GM21367 (cell line): Measurements from ENCODE around the gene SLC39A9.
"Not testable (repeated sequence)": the region's sequence is repeated elsewhere in the genome, so short reads cannot be mapped to it uniquely, and the experiment has no call there.

Experiments
- ATAC-seq: cut with Tn5 transposase; IDR thresholded peaks from one replicate; pipeline ENCODE4 v1.9.1; 2021; ENCODE audit not compliant: unreplicated experiment

SLC39A9 gene

DNA sequence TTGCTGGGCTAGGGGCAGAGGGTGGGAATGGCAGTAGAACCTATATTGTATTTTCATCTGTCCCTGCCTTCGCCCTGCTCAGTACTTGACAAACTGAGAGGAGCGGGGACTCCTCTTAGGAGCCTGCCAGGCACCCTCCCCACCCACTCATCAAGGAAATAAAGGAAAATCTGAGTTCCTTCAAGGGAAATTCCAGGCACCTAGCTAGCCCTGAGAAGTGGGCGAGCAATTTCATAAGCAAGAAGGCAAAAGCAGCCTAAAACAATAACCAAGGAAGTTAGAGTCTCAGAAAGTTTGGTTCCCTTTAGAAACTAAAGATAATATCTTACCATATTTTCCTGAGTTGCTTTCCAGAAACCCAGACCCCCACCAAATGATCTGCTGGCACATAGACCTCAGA, 75.5 kb downstream of the SLC39A9 start:
- no peak for ATAC-seq

DNA sequence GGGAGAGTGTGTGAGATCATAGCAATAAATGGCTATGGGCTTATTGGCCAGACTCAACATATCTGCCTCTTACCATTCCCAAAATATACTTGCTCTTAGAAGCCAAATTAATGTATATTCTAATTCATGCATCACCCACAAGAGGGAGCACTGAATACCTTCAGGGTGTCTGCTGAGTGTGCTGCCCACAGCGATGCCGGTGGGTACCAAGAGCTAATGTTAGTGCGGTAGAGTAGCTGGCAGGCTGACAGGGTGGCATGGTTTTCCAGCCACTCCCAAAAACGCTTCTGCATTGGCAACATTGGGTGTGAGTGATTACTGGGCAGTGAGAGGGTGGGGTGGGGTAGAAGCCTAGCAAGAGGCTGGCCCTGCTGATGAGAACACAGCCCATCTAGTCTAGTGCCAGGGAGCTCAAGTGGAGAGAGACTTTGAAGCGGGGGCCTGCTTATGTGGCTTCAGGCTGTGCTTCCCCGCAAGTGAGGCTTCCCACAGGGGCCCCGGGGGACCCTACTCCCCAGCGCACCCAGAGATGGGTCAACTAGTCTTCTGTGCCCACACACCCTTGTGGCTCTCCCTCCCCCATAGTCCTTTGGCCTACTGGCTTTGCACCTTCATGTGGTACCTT, 76.8 kb downstream of the SLC39A9 start:
- no peak for ATAC-seq

DNA sequence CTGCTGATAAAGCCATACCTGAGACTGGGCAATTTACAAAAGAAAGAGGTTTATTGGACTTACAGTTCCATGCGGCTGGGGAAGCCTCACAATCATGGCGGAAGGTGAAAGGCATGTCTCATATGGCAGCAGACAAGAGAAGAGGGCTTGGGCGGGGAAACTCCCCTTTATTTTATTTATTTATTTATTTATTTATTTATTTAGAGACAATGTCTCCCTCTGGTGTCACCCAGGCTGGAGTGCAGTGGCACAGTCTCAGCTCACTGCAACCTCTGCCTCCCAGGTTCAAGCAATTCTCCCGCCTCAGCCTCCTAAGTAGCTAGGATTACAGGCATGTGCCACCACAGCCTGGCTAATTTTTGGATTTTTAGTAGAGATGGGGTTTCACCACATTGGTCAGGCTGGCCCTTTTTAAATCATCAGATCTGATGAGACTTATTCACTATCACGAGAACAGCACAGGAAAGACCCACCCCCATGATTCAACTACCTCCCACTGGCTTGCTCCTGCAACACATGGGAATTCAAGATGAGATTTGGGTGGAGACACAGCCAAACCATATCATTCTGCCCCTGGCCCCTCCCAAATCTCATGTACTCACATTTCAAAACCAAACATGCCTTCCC, 78.4 kb downstream of the SLC39A9 start:
- not testable (repeated sequence) for ATAC-seq

DNA sequence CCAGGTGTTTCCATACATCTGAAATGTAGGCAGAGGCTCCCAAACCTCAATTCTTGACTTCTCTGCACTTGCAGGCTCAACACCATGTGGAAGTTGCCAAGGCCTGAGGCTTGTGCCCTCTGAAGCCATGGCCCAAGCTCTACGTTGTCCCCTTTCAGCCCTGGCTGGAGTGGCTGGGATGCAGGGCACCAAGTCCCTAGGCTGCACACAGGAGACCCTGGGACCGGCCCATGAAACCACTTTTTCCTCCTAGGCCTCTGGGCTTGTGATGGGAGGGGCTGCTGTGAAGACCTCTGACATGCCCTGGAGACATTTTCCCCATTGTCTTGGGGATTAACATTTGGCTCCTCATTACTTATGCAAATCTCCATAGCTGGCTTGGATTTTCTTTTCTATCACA, 79.6 kb downstream of the SLC39A9 start:
- ATAC-seq, result not testable (repeated sequence)

DNA sequence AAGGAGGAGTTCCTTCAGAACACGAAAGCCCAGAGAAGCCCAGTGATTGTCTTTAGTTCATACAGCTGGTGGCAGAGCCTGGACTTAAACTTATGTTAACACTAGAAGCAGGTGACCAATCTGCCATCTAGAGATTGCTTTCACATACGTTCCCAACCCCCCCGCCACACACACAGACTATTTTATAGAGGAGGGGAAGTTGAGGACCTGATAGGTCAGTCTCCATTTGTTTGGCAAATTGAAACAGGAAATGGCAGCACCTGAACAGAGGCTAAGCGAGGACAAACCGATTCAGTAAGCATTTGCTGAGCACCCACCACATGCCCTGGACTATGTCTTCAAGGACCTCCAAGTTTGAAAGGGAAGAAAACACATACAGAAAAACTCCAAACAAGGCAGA, 81.2 kb downstream of the SLC39A9 start:
- ATAC-seq, result no peak

DNA sequence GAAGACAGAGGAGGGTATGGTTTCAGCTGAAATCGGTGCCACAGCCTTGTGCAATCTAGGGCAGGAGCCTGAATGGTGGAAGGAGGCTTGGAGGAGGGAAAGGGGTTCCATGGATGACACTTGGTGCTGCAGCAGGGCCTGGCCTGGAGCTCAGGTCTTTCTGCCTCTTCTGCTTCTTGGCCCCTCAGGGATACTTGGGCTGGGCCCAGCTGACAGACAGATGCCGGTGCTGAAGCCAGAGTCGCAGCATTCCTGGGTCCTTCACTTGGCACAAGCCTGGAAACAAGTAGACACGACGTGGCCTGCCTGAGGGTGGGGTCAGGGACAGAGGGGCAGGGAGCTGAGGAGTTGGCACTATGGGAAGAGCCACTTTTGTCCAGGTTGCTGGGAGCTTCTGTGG, 81.6 kb downstream of the SLC39A9 start:
- ATAC-seq, result no peak

DNA sequence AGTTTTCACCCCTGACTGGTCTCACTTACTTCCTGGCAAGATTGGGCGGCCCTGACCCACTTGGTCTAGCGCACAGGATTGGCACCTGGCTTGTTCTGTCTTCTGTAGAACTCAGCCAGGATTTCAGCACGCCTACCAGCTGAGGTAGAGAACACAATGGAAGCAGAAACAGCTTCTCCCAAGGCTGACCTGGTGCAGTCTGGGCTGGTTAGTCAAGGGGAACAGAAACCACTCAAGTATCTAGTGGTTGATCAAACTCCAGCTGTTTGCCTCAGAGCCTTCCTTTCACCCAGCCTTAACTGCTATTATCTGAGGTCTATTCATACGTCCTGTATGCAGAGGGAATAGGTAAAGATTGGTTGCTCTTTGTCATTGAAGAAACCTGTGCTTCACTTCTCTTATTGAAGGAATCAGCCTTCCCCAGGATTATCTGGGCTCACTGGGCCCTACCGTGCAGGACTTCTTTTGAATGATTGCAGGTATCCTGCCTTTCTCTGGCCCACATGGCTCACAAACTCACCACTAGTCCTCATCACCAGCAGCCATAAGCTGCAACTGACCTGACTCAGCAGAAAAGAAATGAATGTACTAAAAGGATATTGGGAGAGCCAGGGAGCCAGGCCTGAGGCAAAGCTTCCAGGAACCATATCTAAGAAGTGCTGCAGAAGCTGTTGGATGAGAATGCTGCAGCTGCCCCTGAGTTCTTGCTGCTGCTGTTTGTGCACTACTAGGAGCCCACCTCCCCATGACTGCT, 83.5 kb downstream of the SLC39A9 start:
- peak; percentile 94 for ATAC-seq

DNA sequence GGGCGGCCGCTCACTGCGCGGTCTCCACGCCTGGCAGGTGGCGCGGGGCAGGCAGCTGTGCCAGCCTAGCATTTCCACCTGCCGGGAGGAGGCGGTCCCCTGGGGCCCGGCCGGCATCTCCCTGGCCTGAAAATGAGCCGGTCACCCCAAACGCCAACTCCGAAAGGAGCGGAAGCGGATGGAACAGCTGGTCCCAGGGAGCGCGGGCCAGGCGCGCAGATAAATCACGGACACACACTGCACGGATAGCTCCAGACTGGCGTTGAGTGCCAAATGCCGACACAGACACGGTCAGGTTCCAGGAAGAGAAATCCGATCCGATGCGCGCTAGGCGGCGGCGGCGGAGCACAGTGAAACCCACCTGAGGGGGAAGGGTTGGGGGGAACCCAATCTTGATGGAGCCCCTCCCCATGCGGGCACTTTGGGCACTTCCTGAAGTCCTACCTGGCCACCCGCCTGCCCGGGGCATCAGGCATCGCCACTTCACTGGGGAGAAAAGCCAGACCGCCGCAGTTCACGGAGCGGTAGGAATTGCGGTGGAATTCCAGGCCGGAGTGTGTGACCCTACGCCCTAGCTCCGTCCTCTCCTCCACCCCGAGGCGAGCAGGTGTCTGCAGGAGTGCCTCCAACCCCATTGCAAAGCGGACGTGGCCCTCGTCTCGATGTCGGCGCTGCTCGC, 85.4 kb downstream of the SLC39A9 start:
- no peak for ATAC-seq

DNA sequence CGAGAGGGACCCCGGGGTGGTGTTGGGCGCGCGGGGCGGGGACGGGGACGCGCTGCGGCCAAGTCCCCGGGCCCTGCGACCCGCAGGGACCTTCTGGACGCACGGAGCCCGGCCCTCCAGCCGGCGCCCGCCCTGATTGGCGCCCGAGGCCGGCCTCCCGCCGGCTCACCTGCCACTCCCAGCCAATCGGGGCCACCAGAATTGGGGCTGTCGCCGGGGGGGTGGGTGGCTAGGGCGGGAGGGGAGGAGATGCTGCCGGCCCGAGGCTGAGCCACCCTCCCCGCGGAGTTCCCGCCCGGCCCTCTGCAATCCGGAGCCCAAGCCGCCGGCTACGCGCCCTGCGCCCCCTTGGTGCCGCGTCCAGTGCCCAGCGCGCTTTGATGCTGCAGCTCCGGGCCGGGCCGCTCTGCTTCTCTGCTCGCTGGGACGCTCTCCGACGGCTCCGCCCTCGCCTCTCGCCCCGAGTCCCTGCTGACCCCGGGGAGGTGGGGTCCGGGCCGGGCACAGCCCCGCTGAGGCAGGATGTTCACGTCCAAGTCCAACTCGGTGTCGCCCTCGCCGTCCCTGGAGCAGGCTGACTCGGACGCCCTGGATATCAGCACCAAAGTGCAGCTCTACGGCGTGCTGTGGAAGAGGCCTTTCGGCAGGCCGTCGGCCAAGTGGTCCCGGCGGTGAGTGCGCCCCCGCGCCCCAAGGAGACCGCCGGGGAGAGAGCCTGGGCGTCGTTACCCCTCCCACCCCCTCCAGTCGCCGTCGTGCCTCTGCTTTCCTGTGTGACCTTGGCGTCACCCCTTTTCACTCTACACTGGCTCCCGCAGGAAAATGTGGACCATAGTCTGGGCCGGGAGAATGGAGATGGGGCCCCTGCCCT, 86.2 kb downstream of the SLC39A9 start, which contains the start of gene PLEKHD1:
Gene PLEKHD1 (plus strand): TSS at position 285 of the 871 bp plus-strand sequence. CDS start 238 bp downstream, at position 523.
- ATAC-seq, result no peak

DNA sequence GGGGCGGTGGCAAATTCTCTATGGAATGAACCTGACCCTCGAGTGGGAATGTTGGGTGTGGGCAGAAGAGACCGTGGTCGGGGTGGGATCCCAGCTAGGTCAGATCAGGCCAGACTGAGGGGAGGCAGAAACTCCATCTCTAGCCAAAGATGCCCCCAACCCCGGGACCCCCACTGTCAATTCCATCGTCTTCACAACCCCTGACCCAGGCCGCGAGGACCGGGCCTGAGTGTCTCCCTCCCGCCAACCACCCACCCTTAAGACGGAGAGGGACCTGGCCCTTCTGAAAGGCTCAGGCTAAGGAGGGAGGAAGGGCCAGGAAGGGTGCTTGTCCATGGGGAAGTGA, 86.8 kb downstream of the SLC39A9 start:
- no peak for ATAC-seq

DNA sequence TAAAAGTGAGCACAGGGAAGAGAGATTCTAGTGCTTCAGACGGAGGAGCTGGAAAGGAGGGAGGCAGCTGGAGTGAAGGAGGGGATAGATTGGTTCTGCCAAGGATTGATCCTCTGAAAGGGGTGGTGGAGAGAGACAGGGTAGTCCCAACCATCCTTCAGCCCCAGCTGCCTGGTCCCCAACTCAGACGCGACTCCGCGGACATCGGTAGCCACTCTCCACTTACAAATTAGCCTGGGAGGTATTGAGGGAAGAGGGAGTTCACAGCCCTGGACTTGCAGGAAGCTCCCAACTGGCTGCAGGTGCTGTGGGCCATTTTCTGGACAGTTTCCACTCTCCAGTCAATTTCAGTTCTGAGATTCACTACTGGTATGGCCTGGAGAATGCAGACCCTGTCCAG, 87.2 kb downstream of the SLC39A9 start:
- ATAC-seq, result no peak

DNA sequence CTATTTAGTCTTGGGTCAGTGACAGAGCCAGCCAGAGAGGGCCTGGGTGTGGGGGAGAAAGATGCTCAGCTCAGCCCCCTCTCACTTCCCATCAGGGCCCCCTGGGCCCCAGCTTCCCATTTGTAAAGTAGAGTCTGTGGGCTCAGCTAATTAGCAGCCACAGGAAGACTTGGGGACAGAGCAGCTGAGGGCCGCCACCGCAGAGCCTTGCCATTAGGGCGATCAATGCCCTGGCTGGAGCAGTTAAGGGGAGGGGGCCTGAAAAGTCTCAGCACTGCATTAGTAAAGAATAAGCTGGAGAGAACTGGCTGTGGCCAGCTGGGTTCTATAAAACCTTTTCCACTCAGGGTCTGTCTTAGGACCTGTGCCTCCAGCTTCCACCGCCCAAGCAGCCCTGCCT, 88.7 kb downstream of the SLC39A9 start:
- no peak for ATAC-seq

DNA sequence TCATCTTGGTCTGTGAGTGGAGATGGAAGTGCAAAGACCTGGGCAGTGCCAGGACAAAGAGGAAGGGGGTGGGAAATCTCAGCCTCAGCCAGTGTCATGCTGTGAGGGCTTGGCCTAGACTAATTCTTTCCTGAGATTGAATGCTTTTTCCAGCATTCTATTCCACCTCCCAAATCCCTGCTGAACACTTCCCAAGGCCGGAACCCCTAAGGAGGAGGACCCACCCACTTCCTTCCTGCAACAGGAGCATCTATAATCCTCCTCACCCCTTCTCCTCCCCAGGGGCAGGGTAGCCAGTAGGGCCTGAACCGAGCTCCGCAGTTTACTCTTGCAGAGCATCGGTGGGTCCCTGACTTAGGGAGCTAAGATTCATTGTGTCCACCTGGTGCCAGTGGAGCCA, 89.3 kb downstream of the SLC39A9 start:
- ATAC-seq, result no peak

DNA sequence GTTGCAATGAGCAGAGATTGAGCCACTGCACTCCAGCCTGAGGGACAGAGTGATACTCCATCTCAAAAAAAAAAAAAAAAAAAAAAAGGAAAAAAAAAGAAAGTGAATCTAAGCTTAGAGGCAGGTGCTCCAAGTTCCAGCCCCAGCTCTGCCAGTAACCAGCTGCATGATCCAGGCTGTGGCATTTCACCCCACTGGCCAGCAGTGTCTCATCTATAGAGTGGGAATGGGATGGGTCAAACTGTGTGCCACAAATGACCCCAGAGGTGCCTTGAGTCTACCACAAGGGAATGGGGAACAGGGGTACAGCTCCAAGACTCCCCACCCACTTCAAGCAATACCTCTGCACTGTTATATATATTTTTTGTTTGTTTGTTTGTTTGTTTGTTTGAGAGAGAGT, 91.0 kb downstream of the SLC39A9 start:
- ATAC-seq, result no peak

DNA sequence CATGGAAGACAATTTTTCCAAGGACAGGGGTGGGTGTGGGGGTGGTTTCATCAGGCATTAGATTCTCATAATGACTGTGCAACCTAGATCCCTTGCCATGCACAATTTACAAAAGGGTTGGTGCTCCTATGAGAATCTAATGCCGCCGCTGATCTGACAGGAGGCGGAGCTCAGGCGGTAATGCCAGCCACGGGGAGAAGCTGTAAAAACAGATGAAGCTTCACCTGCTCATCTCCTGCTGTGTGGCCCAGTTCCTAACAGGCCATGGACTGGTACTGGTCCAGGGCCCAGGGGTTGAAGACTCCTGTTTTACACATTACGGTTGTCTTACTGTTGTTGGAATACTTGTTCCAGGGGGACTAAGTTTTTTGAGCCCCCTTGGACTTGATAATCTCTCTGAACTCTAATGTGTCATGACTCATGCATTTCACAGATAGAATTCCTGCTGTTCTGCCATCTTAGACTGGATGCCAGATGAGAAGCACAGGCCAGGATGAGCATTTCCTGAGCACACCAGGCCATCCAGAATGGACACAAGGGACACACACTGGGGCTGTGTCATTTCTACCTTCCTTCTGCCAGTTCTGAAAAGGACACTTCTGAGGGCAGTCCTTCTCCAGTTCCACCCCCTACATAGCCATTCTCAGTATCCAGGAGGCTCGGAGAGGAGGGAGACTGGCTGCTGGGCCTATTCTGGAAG, 91.9 kb downstream of the SLC39A9 start:
- no peak for ATAC-seq

DNA sequence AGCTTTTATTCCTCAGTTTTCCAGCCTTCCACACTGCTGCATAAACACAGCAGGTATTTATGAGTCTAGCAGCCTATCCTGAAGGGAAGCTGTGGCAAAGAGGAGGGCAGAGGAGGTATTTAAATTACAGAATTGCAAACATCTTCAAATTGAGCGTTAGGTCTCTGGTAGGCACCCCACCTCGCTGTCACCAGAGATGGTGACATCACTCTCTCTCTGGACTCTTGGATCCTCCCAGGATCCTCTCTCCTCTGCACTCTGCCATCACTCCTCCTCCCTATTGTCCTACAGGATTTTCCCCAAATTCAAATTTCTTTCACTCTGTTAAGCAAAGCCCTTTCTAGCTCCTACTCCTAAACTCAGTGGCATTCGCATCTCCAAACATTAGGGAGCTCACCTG, 92.7 kb downstream of the SLC39A9 start:
- ATAC-seq, result no peak

DNA sequence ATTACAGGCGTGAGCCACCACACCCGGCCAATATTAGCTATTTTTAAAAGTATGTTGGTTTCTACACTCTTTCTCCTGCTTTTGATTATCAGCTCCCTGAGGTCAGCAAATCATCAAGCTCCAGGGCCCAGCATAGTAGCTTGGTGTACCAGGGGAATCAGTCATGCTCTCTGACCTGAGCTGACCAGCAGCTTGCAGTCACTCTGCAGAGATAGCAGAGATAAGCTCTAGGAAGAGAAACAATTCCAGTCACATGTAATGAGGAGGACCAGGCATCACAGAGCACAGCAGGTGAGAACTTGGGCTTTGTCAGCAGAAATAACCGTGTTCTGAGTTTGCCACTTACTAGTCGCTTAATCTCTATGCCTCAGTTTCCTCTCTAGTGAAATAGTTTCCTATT, 94.5 kb downstream of the SLC39A9 start:
- ATAC-seq, result no peak

DNA sequence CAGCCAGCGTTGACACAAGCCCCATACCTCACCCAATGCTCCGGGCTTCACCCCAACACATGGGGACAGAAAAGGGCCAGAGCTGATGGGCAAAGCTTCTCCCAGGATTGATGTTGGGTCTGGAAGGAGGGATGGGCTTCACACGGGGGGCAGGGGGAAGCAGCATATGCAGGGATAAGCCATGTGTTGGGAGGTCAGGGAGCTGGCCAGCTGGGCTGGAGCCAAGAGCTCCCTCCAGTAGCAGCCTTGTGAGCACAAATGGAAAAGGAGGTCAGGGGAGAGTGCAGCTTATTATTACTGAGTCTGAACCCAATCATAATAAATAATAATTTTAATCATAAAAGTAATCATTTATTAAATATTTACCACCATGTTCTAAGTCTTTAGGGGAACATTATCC, 95.3 kb downstream of the SLC39A9 start:
- ATAC-seq, result no peak

DNA sequence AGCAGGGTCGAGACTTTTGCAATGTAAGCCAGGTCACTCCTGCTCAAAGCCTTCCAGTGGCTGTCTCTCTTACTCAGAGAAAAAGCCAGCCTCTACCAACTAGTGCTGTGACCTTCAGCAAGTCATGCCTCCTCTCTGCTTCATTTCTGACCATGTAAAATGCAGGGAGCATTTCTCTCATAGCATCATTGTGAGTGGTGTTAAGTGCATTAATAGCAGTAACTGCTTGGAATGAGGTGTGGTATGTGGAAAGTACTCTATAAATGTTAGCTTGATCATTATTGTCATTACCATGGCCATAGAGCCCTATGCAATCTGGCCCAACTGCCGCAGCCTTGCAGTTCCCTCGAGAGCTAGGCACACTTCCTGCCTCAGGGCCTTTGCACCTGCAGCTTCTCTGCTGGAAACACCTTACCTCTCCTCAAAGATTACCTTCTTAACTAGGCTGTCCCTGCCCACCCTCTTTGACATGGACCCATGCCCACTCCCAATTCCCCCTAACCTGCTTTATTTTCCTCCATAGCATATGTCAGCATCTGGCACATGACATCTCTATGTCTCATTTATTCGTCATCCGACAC, 96.9 kb downstream of the SLC39A9 start:
- ATAC-seq, result no peak

DNA sequence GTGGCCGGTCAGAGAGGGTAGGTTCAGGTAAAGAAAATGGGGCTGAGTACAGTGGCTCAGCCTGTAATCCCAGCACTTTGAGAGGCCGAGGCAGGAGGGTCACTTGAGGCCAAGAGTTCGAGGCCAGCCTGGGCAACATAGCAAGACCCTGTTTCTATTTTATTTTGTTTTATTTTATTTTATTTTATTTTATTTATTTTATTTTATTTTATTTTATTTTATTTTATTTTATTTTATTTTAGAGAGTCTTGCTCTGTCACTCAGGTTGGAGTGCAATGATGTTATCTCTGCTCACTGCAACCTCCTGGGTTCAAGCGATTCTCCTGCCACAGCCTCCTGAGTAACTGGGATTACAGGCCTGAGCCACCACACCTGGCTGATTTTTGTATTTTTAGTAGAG, 99.4 kb downstream of the SLC39A9 start:
- ATAC-seq, result not testable (repeated sequence)
